SU-DHL-6 (cell line): ENCODE data around the gene DEGS2.

Source experiments
- H2AFZ ChIP-seq: fragments of 200-600 bp; sonication (generic); 2 replicates; pipeline ENCODE4 v1.6.1; 2014; ENCODE audit warnings: low read depth, mild to moderate bottlenecking, moderate library complexity, mixed read lengths, antibody characterized with exemption, low read length; ENCODE audit not compliant: severe bottlenecking
- H3F3A ChIP-seq: fragments of 200-600 bp; shearing (Covaris generic); 2 replicates; pipeline ENCODE4 v1.6.0; 2016; ENCODE audit warnings: antibody characterized with exemption, mild to moderate bottlenecking; ENCODE audit not compliant: insufficient read depth
- H3K27ac ChIP-seq: fragments of 200-600 bp; sonication (generic); 2 replicates; pipeline ENCODE4 v1.5.1; 2016; ENCODE audit warnings: low read depth, mild to moderate bottlenecking, low read length, moderate library complexity, mixed read lengths
- H3K27me3 ChIP-seq: fragments of 200-600 bp; sonication (generic), shearing (Covaris generic); 2 replicates; pipeline ENCODE4 v1.6.0; 2014; ENCODE audit warnings: mild to moderate bottlenecking, low read length
- H3K36me3 ChIP-seq: fragments of 200-600 bp; sonication (generic); 2 replicates; pipeline ENCODE4 v1.6.1; 2014; ENCODE audit warnings: mild to moderate bottlenecking, low read length, mixed read lengths
- H3K4me2 ChIP-seq: fragments of 300-600, 200-600 bp; shearing (Covaris generic), sonication (generic); 2 replicates; pipeline ENCODE4 v1.6.0; 2014; ENCODE audit warnings: low read length, low read depth, mild to moderate bottlenecking; ENCODE audit not compliant: poor library complexity, severe bottlenecking
- H3K4me3 ChIP-seq: fragments of 200-600 bp; sonication (generic); 2 replicates; pipeline ENCODE4 v1.5.1; 2014; ENCODE audit warnings: antibody characterized with exemption, low read length, mild to moderate bottlenecking, mixed read lengths; ENCODE audit not compliant: insufficient read depth, poor library complexity, severe bottlenecking
- H3K79me2 ChIP-seq: fragments of 200-600 bp; sonication (generic); 2 replicates; pipeline ENCODE4 v1.6.1; 2014; ENCODE audit warnings: mild to moderate bottlenecking, low read length, moderate library complexity; ENCODE audit not compliant: insufficient read depth
- H3K9ac ChIP-seq: fragments of 200-600 bp; sonication (generic); 2 replicates; pipeline ENCODE4 v1.7.0; 2014; ENCODE audit warnings: mild to moderate bottlenecking, low read length
- H3K9me2 ChIP-seq: fragments of 200-600 bp; sonication (generic); replicated peaks from 2 replicates; pipeline ENCODE4 v1.6.1; 2014; ENCODE audit warnings: low read length; ENCODE audit not compliant: insufficient read depth
- H3K9me3 ChIP-seq: fragments of 200-600 bp; sonication (generic); 2 replicates; pipeline ENCODE4 v1.6.1; 2014; ENCODE audit warnings: low read length, mixed read lengths; ENCODE audit not compliant: insufficient read depth
- H4K20me1 ChIP-seq: fragments of 200-600 bp; sonication (generic); 2 replicates; pipeline ENCODE4 v1.6.1; 2014; ENCODE audit warnings: low read depth, mild to moderate bottlenecking, antibody characterized with exemption, low read length, moderate library complexity, mixed read lengths
- CTCF ChIP-seq: fragments of 200-600 bp; sonication (generic); IDR thresholded peaks from one replicate; pipeline ENCODE4 v1.5.1; 2017; ENCODE audit warnings: antibody characterized with exemption, mild to moderate bottlenecking, low read length, moderate library complexity; ENCODE audit not compliant: insufficient read depth, poor library complexity, severe bottlenecking
- EZH2phosphoT487 ChIP-seq: fragments of 200-600 bp; sonication (generic), shearing (Covaris generic); conservative IDR thresholded peaks from 2 replicates; pipeline ENCODE4 v1.6.1; 2018; ENCODE audit warnings: mild to moderate bottlenecking, antibody characterized with exemption, low read length, moderate library complexity, mixed read lengths

DEGS2 gene

GRCh38 chr14:100176811-100177327 lies 17.4 kb upstream of the DEGS2 start:
- no peaks in the 10 kb centered on the region for H3K9me2 ChIP-seq
- H3K9me3 ChIP-seq: no peaks in the 10 kb centered on the region
- H3K36me3 ChIP-seq: no peaks in the 10 kb centered on the region
- no peaks in the 10 kb centered on the region for H4K20me1 ChIP-seq
- H3K27ac ChIP-seq: no peak overlapping the region
- no peak overlapping the region for H3K4me3 ChIP-seq
- no peak overlapping the region for H3K4me2 ChIP-seq
- no peaks in the 10 kb centered on the region for H3K27me3 ChIP-seq
- no peak overlapping the region for H3K9ac ChIP-seq
- TF ChIP-seq CTCF (no peak), EZH2phosphoT487 (no peak)
- no peaks in the 10 kb centered on the region for H3K79me2 ChIP-seq
- H3F3A ChIP-seq: no peaks in the 10 kb centered on the region
- H2AFZ ChIP-seq: no peak overlapping the region

GRCh38 chr14:100173353-100173752 lies 13.9 kb upstream of the DEGS2 start:
- Histone ChIP-seq H3K4me3 (no peak overlapping the region), H3K9me3 (no peaks in the 10 kb centered on the region), H3K79me2 (no peaks in the 10 kb centered on the region), H3F3A (no peaks in the 10 kb centered on the region), H3K27ac (no peak overlapping the region), H3K27me3 (no peaks in the 10 kb centered on the region), H3K4me2 (no peak overlapping the region), H3K9ac (no peak overlapping the region), H3K36me3 (no peaks in the 10 kb centered on the region), H2AFZ (no peak overlapping the region), H4K20me1 (no peaks in the 10 kb centered on the region), H3K9me2 (no peaks in the 10 kb centered on the region)
- TF ChIP-seq CTCF: no peak
- TF ChIP-seq EZH2phosphoT487: no peak

- Histone ChIP-seq H2AFZ (no peak overlapping the region), H3K9me3 (no peaks in the 10 kb centered on the region)
- TF ChIP-seq CTCF (no peak), EZH2phosphoT487 (no peak)
Observed at GRCh38 chr14:100172811-100173210, 13.4 kb upstream of the DEGS2 start.

More at GRCh38 chr14:100172811-100173210, 13.4 kb upstream of the DEGS2 start:
- Histone ChIP-seq H4K20me1 (no peaks in the 10 kb centered on the region), H3F3A (no peaks in the 10 kb centered on the region), H3K36me3 (no peaks in the 10 kb centered on the region), H3K27me3 (no peaks in the 10 kb centered on the region), H3K4me3 (no peak overlapping the region), H3K9me2 (no peaks in the 10 kb centered on the region), H3K27ac (no peak overlapping the region), H3K4me2 (no peak overlapping the region), H3K79me2 (no peaks in the 10 kb centered on the region), H3K9ac (no peak overlapping the region)
